Activated T-cell treated with anti-CD3 and anti-CD28 coated beads for 24 hours (primary cell): ENCODE results near the gene RABGAP1L.
"Not testable (repeated sequence)": the region's sequence is repeated elsewhere in the genome, so short reads cannot be mapped to it uniquely, and the experiment has no call there.

ENCODE experiments used
- DNase-seq: peaks from one replicate; pipeline ENCODE4 v3.0.0-alpha.2; 2020; ENCODE audit warnings: low read depth

RABGAP1L gene

GRCh38 chr1:174153825-174154107, 5.6 kb upstream of the RABGAP1L start:
- DNase-seq = no peak

GRCh38 chr1:174156437-174156836, 2.9 kb upstream of the RABGAP1L start:
- no peak for DNase-seq

GRCh38 chr1:174157157-174157806, 2.0 kb upstream of the RABGAP1L start:
- peak; percentile 37 for DNase-seq

GRCh38 chr1:174158767-174159251, 511 bp upstream of the RABGAP1L start:
- DNase-seq = peak; percentile 15

GRCh38 chr1:174160109-174160473, 771 bp downstream of the RABGAP1L start:
- DNase-seq = no peak

GRCh38 chr1:174160603-174161002, 1.3 kb downstream of the RABGAP1L start:
- no peak for DNase-seq

GRCh38 chr1:174161813-174162212, 2.5 kb downstream of the RABGAP1L start:
- DNase-seq = no peak

GRCh38 chr1:174164826-174165225, 5.5 kb downstream of the RABGAP1L start:
- DNase-seq = no peak

GRCh38 chr1:174165471-174166137, 6.3 kb downstream of the RABGAP1L start:
- no peak for DNase-seq

GRCh38 chr1:174166530-174167264, 7.4 kb downstream of the RABGAP1L start:
- DNase-seq = no peak

GRCh38 chr1:174167265-174167803, 8.0 kb downstream of the RABGAP1L start:
- no peak for DNase-seq

- DNase-seq = no peak
Measured at GRCh38 chr1:174169342-174169741, 10.0 kb downstream of the RABGAP1L start.

GRCh38 chr1:174171073-174171472, 11.8 kb downstream of the RABGAP1L start:
- DNase-seq = no peak

GRCh38 chr1:174174461-174175329, 15.4 kb downstream of the RABGAP1L start:
- DNase-seq = no peak

- not testable (repeated sequence) for DNase-seq
Measured at GRCh38 chr1:174178459-174178858, 19.1 kb downstream of the RABGAP1L start.

GRCh38 chr1:174189428-174190062, 30.2 kb downstream of the RABGAP1L start:
- DNase-seq = no peak

- DNase-seq = no peak
Measured at GRCh38 chr1:174190691-174191199, 31.4 kb downstream of the RABGAP1L start.

GRCh38 chr1:174191349-174191862, 32.1 kb downstream of the RABGAP1L start:
- DNase-seq = no peak

- DNase-seq = no peak
Measured at GRCh38 chr1:174194461-174194860, 35.1 kb downstream of the RABGAP1L start.

- no peak for DNase-seq
Measured at GRCh38 chr1:174197088-174197487, 37.8 kb downstream of the RABGAP1L start.

- DNase-seq = no peak
Measured at GRCh38 chr1:174197547-174197946, 38.2 kb downstream of the RABGAP1L start.
